ENCODE measurements around the gene COL20A1. TPM values are rescaled to one million over a fixed set of nuclear protein-coding genes. Genes with fewer than 3 reads are reported as not detected.
"Not testable (repeated sequence)": the region's sequence is repeated elsewhere in the genome, so short reads cannot be mapped to it uniquely, and the experiment has no call there.

The COL20A1 gene
- total RNA-seq, 2 experiments from 2014 or later: not detected

DNA sequence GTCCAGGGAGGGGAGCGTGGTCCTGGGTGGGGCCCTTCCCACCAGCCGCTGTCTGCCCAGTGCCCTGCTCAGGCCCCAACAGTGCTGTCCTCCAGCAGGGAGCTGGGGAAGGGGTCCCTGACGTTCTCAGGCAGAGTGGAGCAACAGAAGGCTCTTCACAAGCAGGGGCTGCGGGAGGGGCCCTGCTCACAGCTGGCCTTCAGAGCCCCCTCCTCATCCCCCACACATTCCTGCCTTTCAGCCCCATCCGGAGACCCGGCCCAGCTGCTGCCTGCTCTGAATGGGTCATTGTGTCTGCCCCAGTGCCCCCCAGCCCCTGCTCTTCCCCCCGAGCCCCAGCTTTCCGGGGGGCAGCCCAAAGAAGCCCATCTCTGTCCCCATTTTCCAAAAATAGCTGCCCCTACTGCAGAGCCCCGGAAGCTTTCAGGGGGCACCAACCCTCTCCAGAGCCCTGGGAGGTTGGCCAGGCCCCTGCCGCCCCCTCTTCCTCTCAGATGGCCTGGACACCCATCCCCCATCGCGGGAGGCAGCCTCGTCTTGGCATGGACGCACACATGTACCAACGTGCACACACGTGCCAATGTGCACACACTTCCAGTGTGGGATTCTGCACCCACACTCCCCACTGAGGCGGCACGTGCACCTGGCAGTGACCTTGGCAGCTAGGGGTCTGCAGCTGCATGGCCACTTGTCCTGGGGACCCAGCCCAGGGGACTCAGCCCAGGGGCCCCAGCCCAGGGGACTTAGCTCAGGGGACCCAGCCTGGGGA lies 3.7 kb downstream of the COL20A1 start:
- ChIA-PET CTCF (interaction anchor here (2.4 kb wide), 1 partner anchor 12 kb away, joined by 6 read pairs; no protein-coding TSS in a partner anchor), POLR2A (interaction anchor here (1.2 kb wide), 1 partner anchor 16 kb away, joined by 4 read pairs; no protein-coding TSS in a partner anchor)
- H3K4me3 Mint-ChIP-seq: no peak overlapping the region
- no peaks in the 10 kb centered on the region for H3K36me3 Mint-ChIP-seq (ENCODE audit: low read depth)
- H3K4me1 Mint-ChIP-seq (ENCODE audit: low read depth): peaks cover 10% of the 10 kb centered on the region
- no peak overlapping the region for H3K27ac Mint-ChIP-seq
- DNase-seq: no peak
- peaks cover 7% of the 10 kb centered on the region for H3K27me3 Mint-ChIP-seq (ENCODE audit: low read depth)
- H3K9me3 Mint-ChIP-seq (ENCODE audit: insufficient read depth): no peaks in the 10 kb centered on the region
- ATAC-seq: no peak

DNA sequence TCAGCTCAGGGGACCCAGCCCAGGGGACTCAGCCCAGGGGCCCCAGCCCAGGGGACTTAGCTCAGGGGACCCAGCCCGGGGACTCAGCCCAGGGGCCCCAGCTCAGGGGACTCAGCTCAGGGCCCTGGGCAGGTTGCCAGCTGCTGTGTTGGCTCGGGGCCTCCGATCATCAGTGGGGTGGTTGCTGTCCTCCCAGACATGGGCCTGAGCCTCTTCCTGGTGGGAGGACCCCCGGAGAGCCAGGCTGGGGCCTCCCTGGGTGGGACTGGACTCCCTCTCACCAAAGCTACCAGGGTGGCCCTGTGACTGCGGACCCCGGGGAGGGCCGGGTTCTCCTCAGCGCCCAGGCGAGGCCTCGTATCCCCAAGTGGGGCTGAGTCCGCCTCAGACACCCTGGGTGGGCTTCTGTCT lies 4.4 kb downstream of the COL20A1 start:
- Mint-ChIP-seq H3K4me1 (ENCODE audit: low read depth) (peaks cover 10% of the 10 kb centered on the region), H3K36me3 (ENCODE audit: low read depth) (no peaks in the 10 kb centered on the region), H3K27me3 (ENCODE audit: low read depth) (peaks cover 7% of the 10 kb centered on the region), H3K9me3 (ENCODE audit: insufficient read depth) (no peaks in the 10 kb centered on the region), H3K27ac (no peak overlapping the region), H3K4me3 (no peak overlapping the region)
- ChIA-PET POLR2A (interaction anchor here (1.2 kb wide), 1 partner anchor 17 kb away, joined by 4 read pairs; no protein-coding TSS in a partner anchor), CTCF (interaction anchor here (2.4 kb wide), 1 partner anchor 12 kb away, joined by 6 read pairs; no protein-coding TSS in a partner anchor)
- ATAC-seq (no peak), DNase-seq (no peak)

DNA sequence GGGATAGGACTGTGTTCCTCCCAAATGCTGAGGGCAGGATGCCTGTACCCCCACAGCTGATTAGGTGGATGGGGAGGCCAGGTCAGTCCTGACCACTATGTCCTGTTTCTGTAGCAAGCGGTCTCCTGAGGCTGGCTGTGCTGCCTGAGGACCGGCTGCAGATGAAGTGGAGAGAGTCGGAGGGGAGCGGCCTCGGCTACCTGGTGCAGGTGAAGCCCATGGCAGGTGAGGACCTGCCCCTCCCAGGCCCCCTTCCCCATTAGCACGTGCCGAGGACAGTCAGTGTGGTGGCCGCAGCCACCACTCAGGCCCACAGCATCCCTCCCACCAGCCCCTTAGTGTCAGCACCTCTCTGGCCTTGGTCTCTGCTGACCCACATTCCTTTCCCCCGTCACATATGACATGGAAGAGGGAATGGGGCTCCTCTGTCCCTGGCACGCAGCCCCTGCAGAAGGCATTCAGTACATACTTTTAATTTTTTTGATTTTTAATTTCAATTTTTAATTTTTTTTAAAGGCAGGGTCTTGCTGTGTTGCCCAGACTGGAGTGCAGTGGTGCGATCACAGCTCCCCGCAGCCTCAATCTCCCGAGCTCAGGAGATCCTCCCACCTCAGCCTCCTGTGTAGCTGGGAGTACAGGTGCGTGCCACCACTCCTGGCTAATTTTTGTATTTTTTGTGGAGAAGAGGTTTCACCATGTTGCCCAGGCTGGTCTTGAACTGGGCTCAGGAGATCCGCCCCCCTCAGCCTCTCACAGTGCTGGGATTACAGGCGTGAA lies 5.0 kb downstream of the COL20A1 start:
- Mint-ChIP-seq H3K4me3 (no peak overlapping the region), H3K36me3 (ENCODE audit: low read depth) (no peaks in the 10 kb centered on the region), H3K4me1 (ENCODE audit: low read depth) (peaks cover 10% of the 10 kb centered on the region), H3K9me3 (ENCODE audit: insufficient read depth) (peaks cover 3% of the 10 kb centered on the region), H3K27me3 (ENCODE audit: low read depth) (peaks cover 7% of the 10 kb centered on the region), H3K27ac (no peak overlapping the region)
- DNase-seq (no peak), ATAC-seq (no peak)
- ChIA-PET CTCF (no interaction called here), POLR2A (no interaction called here)

DNA sequence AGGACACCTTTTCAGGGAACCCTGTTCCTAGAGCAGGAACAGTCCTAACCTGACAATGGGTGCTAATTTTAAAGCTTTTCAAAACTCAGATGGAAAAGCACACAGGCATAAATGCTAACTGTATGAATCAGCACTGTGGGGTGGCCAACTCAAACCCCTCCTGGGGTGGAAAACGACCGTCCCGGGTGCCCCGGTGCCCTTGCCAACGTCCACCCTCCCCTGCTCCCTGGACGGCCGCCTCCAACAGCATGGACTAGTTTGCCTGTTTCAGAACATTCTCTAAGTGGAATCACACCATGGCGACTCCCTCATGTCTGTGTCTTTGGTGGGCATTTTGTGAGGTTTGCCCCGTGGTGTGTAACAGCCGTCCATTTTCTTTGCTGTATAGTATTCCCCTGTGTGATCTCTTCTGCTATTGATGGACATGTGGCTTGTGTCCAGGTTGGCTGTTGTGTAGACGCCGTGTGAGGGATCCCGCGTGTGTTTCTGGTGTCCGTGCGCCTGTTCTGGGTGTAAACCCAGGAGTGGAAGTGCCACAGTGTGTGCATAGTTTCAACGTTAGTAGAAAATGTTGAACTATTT lies 5.8 kb downstream of the COL20A1 start:
- Mint-ChIP-seq H3K27ac (no peak overlapping the region), H3K4me3 (no peak overlapping the region), H3K27me3 (ENCODE audit: low read depth) (peaks cover 7% of the 10 kb centered on the region), H3K4me1 (ENCODE audit: low read depth) (peaks cover 10% of the 10 kb centered on the region), H3K36me3 (ENCODE audit: low read depth) (no peaks in the 10 kb centered on the region), H3K9me3 (ENCODE audit: insufficient read depth) (peaks cover 3% of the 10 kb centered on the region)
- no peak for DNase-seq
- ATAC-seq: no peak
- POLR2A ChIA-PET: no interaction called here
- CTCF ChIA-PET: no interaction called here

DNA sequence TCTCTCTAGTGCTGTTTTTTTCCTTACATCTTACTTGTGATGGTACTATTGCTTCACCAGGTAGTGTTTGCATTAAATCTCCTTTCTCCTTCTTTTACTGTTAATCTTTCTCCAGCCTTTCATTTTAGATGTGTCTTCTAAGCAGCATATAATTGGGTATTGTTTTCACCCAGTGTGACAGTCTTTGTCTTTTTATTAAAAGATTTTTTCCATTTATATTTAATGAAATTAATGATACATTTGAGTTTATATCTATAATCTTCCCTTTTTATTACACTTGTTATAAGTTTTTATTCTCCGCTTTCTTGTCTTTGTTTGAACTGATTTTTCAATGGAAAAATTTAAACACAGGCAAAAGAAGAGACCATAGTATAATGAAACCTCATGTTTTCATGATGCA lies 8.7 kb downstream of the COL20A1 start:
- H3K27me3 Mint-ChIP-seq (ENCODE audit: low read depth): peaks cover 6% of the 10 kb centered on the region
- H3K4me1 Mint-ChIP-seq (ENCODE audit: low read depth): no peaks in the 10 kb centered on the region
- ChIA-PET POLR2A (no interaction called here), CTCF (no interaction called here)
- ATAC-seq (no peak), DNase-seq (no peak)
- no peak overlapping the region for H3K27ac Mint-ChIP-seq
- H3K4me3 Mint-ChIP-seq: no peak overlapping the region
- H3K9me3 Mint-ChIP-seq (ENCODE audit: insufficient read depth): peaks cover 3% of the 10 kb centered on the region
- no peaks in the 10 kb centered on the region for H3K36me3 Mint-ChIP-seq (ENCODE audit: low read depth)

DNA sequence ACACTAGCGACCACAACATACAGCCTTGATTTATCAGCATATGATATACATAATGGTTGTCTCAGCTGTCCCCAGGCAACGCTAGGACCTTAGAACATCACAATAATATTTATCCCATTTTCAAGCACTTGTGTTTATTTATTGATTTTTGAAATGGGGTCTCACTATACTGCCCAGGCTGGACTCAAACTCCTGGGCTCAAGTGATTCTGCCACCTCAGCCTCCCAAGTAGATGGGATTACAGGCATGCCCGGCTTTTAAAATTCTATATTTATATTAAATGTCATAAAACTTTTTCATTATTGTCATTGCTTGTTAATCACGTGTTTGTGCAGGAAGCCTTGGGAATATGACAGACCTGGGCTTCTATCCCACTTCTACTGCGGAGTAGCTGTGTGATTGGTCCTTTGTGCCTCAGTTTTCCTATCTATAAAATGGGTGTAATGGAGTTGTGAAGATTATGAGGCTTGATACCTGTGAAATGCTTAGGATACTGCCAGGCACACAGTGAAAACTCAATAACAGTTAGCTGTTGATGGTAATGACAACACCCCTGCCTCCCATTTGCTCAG lies 10.2 kb downstream of the COL20A1 start:
- no peak overlapping the region for H3K4me3 Mint-ChIP-seq
- H3K27ac Mint-ChIP-seq: no peak overlapping the region
- ATAC-seq (no peak), DNase-seq (no peak)
- ChIA-PET CTCF (no interaction called here), POLR2A (no interaction called here)
- H3K4me1 Mint-ChIP-seq (ENCODE audit: low read depth): no peaks in the 10 kb centered on the region
- H3K27me3 Mint-ChIP-seq (ENCODE audit: low read depth): peaks cover 6% of the 10 kb centered on the region
- no peaks in the 10 kb centered on the region for H3K36me3 Mint-ChIP-seq (ENCODE audit: low read depth)
- peaks cover 3% of the 10 kb centered on the region for H3K9me3 Mint-ChIP-seq (ENCODE audit: insufficient read depth)

DNA sequence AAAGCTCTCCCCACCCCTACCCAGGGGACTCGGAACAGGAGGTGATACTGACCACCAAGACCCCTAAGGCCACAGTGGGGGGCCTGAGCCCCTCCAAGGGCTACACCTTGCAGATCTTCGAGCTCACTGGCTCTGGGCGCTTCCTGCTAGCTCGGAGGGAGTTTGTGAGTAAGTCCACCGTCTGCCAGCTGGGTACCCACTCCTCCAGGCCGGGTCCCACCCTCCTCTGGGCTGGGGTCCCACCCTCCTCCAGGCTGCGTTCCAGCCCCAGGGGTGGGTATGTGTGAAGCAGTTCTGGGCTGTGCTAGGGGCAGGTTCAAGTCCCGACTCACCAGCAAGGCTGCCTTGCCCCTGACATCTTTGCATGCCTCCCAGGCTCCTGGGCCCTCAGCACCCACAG lies 12.4 kb downstream of the COL20A1 start:
- ChIA-PET CTCF (no interaction called here), POLR2A (no interaction called here)
- no peak for ATAC-seq
- H3K4me3 Mint-ChIP-seq: no peak overlapping the region
- peaks cover 3% of the 10 kb centered on the region for H3K9me3 Mint-ChIP-seq (ENCODE audit: insufficient read depth)
- H3K27me3 Mint-ChIP-seq (ENCODE audit: low read depth): peaks cover 4% of the 10 kb centered on the region
- H3K27ac Mint-ChIP-seq: no peak overlapping the region
- H3K36me3 Mint-ChIP-seq (ENCODE audit: low read depth): no peaks in the 10 kb centered on the region
- no peak for DNase-seq
- no peaks in the 10 kb centered on the region for H3K4me1 Mint-ChIP-seq (ENCODE audit: low read depth)

DNA sequence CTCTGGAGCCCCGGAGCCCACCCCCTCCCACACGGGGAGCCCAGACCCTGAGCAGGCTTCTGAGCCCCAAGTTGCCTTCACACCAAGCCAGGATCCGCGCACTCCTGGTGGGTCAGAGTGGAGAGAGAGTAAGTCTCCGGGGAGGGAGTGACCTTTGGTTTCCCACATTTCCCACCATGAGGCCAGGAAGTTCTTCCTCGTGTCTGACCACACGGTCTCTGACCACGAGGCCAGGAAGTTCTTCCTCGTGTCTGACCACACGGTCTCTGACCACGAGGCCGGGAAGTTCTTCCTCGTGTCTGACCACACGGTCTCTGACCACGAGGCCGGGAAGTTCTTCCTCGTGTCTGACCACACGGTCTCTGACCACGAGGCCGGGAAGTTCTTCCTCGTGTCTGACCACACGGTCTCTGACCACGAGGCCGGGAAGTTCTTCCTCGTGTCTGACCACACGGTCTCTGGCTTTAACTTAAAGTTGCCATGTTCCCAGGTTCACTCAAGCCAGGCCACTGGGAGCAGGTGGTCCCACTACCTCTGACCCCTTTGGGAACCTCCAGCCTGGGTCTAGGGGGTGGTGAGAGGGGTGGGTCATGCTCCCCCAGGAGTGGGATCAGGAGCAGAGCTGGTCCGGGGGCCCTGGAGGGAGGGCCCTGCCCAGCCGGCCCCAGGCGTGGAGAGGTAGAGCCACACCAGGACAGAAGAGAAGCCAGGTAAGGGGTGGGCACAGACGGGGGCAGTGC lies 13.1 kb downstream of the COL20A1 start:
- H3K4me3 Mint-ChIP-seq; POLR2A ChIA-PET; CTCF ChIA-PET; DNase-seq; H3K9me3 Mint-ChIP-seq (ENCODE audit: insufficient read depth); H3K4me1 Mint-ChIP-seq (ENCODE audit: low read depth); H3K27me3 Mint-ChIP-seq (ENCODE audit: low read depth); ATAC-seq; H3K36me3 Mint-ChIP-seq (ENCODE audit: low read depth); H3K27ac Mint-ChIP-seq: not testable (repeated sequence)

DNA sequence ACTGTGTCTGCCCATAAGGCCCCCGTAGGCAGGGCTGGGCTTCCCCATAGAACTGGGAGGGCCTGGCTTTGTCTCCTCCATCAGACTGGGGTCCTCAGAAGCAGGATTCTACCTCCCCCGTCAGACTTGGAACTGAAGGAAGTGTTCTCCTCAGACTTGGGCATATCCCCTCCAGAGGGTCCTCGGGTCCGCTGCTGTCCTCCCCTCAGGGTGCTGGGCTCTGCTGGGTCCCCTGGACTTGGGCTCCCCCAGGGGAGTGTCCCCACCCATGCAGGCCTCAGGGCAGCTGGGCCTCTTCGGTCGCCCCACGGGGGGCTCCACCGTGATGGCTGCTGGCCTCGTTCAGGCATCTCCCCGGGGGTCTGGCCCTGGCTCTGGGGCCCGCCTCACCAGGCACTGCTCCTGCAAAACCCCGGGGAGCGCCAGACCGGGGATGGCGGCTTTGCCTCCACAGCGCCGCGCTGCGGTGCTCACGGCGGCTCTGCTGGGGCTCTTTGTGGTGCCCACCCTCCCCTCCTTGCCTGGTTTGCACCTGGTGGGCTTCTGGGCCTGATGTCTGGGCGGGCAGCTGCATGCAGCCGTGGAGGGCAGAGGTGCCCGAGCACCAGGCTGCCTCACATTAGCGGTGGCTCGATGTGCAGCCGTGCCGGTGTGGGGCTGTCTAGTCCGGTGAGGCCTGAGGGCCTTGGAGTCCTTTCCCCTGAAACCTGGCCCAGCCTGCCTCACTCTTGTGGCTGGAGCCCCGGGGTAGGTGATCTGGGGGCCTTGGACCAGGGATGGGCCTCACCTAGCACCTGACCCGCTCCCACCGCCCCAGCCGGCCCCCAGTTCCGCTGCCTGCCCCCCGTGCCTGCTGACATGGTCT lies 13.9 kb downstream of the COL20A1 start:
- Mint-ChIP-seq H3K9me3 (ENCODE audit: insufficient read depth) (peaks cover 3% of the 10 kb centered on the region), H3K27me3 (ENCODE audit: low read depth) (no peaks in the 10 kb centered on the region), H3K4me3 (no peak overlapping the region), H3K36me3 (ENCODE audit: low read depth) (no peaks in the 10 kb centered on the region), H3K27ac (no peak overlapping the region), H3K4me1 (ENCODE audit: low read depth) (no peaks in the 10 kb centered on the region)
- ChIA-PET POLR2A (no interaction called here), CTCF (no interaction called here)
- no peak for ATAC-seq
- DNase-seq: no peak

DNA sequence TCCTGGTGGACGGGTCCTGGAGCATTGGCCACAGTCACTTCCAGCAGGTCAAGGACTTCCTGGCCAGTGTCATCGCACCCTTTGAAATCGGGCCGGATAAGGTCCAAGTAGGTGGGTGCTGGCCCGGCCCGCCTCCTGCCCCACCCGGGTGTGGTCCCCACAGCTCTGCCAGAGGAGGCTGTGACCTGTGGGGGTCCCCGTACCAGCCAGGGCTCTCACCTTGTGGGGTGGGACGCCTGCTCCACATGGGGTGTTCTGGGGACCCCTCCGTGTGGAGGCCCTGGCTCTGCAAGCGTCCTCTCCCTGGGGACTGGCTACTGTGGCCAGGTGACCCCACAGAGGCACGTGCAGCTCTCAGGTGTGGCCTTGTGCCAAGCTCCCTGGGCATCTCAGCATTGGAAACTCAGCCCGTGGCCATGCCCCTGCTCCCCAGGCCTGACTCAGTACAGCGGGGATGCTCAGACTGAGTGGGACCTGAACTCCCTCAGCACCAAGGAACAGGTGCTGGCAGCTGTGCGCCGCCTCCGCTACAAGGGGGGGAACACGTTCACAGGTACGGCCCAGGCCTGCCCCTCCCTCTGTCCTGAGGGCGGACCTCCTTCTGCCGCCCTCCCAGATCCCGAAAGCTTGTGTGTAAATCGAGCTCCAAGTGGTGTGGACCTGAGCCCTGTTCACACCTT lies 14.7 kb downstream of the COL20A1 start:
- Mint-ChIP-seq H3K4me3 (no peak overlapping the region), H3K27me3 (ENCODE audit: low read depth) (no peaks in the 10 kb centered on the region), H3K27ac (no peak overlapping the region), H3K4me1 (ENCODE audit: low read depth) (no peaks in the 10 kb centered on the region), H3K9me3 (ENCODE audit: insufficient read depth) (peaks cover 1% of the 10 kb centered on the region), H3K36me3 (ENCODE audit: low read depth) (no peaks in the 10 kb centered on the region)
- CTCF ChIA-PET: no interaction called here
- POLR2A ChIA-PET: interaction anchor here (0.6 kb wide), 1 partner anchor 73 kb away, joined by 3 read pairs; no protein-coding TSS in a partner anchor
- DNase-seq (no peak), ATAC-seq (no peak)
